Loucy (cell line): ENCODE results near the gene TPD52L1.

Source experiments
- H2AFZ ChIP-seq: fragments of 200-600 bp; sonication (generic); 2 replicates; pipeline ENCODE4 v1.6.0; 2016; ENCODE audit warnings: antibody characterized with exemption, mild to moderate bottlenecking, low read length, moderate library complexity
- H3F3A ChIP-seq: fragments of 200-600 bp; 2 replicates; pipeline ENCODE4 v1.6.0; 2016; ENCODE audit warnings: antibody characterized with exemption, low read depth, mild to moderate bottlenecking
- H3K27me3 ChIP-seq: fragments of 200-600 bp; sonication (generic); 2 replicates; pipeline ENCODE4 v1.6.1; 2014; ENCODE audit warnings: low read length, mild to moderate bottlenecking; ENCODE audit not compliant: insufficient read depth, poor library complexity, severe bottlenecking
- H3K36me3 ChIP-seq: fragments of 200-600 bp; sonication (generic); 2 replicates; pipeline ENCODE4 v1.6.1; 2016; ENCODE audit warnings: low read length; ENCODE audit not compliant: insufficient read depth
- H3K4me1 ChIP-seq: fragments of 200-600 bp; sonication (generic); 2 replicates; pipeline ENCODE4 v1.5.1; 2014; ENCODE audit warnings: low read length, mild to moderate bottlenecking; ENCODE audit not compliant: insufficient read depth, poor library complexity, severe bottlenecking
- H3K4me2 ChIP-seq: fragments of 200-600 bp; sonication (generic); 2 replicates; pipeline ENCODE4 v1.6.0; 2014; ENCODE audit warnings: antibody characterized with exemption, low read length, low read depth, mild to moderate bottlenecking; ENCODE audit not compliant: poor library complexity, severe bottlenecking
- H3K4me3 ChIP-seq: fragments of 200-600 bp; sonication (generic); 2 replicates; pipeline ENCODE4 v1.5.1; 2014; ENCODE audit warnings: low read length, mild to moderate bottlenecking, mixed read lengths; ENCODE audit not compliant: poor library complexity, severe bottlenecking
- H3K79me2 ChIP-seq: fragments of 200-600 bp; sonication (generic); 2 replicates; pipeline ENCODE4 v1.6.1; 2014; ENCODE audit warnings: low read length; ENCODE audit not compliant: insufficient read depth
- H3K9ac ChIP-seq: fragments of 200-600 bp; sonication (generic); 2 replicates; pipeline ENCODE4 v1.6.0; 2014; ENCODE audit warnings: mild to moderate bottlenecking, low read depth, low read length, moderate library complexity; ENCODE audit not compliant: poor library complexity, severe bottlenecking
- H3K9me2 ChIP-seq: fragments of 200-600 bp; sonication (generic); replicated peaks from 2 replicates; pipeline ENCODE4 v1.6.1; 2016; ENCODE audit warnings: low read depth, low read length, mixed read lengths
- H3K9me3 ChIP-seq: fragments of 200-600 bp; sonication (generic); 2 replicates; pipeline ENCODE4 v1.6.1; 2014; ENCODE audit warnings: mild to moderate bottlenecking, antibody characterized with exemption, low read length, low read depth; ENCODE audit not compliant: insufficient read depth
- H4K20me1 ChIP-seq: fragments of 200-600 bp; sonication (generic); 2 replicates; pipeline ENCODE4 v1.6.0; 2014; ENCODE audit warnings: antibody characterized with exemption, low read length, mild to moderate bottlenecking; ENCODE audit not compliant: insufficient read depth, poor library complexity, severe bottlenecking
- EZH2phosphoT487 ChIP-seq: fragments of 200-600 bp; IDR thresholded peaks from 2 replicates; pipeline ENCODE4 v1.6.1; 2018; ENCODE audit warnings: antibody characterized with exemption, mild to moderate bottlenecking, moderate library complexity, borderline replicate concordance
- TF ChIP-seq, protein P1 (sequence below): fragments of 200-600 bp; sonication (generic); conservative IDR thresholded peaks from 2 replicates; pipeline ENCODE4 v1.5.1; 2014; ENCODE audit warnings: mild to moderate bottlenecking, antibody characterized with exemption, low read length

TPD52L1 gene

DNA sequence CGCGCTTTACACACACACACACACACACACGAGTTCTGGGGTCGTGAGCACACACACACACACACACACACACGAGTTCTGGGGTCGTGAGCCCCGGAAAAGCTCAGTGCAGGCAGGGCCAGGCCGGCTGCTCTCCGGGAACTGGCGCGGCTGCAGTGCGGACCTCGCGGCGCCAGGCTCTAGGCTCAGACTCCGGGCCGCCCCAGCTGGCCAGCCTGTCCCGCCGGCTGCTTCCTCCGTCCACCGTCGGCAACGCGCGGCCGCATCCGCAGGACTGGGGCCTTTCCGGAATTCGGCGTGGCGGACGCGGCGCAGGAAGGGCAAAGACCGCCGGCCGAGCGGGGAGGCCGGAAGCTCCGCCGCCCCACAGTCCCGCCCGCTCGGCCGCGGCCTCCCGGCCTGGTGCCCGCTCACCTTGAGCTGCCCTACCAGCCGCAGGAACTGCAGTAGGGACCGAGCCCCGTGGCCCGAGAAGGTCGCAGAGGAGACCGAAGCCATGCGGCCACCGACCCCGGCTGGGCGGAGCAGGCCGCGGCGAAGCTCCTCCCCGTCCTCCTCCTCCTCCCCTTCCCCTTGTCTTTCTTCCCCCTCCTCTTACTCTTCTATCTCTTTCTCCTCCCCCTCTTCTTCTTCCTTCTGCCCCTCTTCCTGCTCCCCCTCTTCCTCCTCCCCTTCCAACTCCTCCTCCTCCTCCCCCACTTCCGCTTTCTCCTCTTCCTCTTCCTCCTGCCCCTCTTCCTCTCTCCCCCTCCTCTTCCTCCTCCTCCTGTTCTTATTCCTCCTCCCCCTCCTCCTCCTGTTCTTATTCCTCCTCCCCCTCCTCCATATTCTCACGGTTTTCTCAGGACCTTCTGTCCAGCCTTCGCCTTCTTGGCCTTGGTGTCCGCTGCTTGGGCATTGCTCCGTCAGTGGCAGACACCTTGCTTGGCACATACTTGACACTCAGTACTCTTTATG, 148.1 kb downstream of the TPD52L1 start, which contains the start of gene HDDC2:
Gene HDDC2 (minus strand): TSS at position 533 of the 957 bp plus-strand sequence. CDS start 35 bp downstream, at position 498.
- Histone ChIP-seq H3F3A (no peaks in the 10 kb centered on the region), H4K20me1 (no peaks in the 10 kb centered on the region), H3K36me3 (no peaks in the 10 kb centered on the region), H3K9me2 (no peaks in the 10 kb centered on the region), H3K9me3 (no peaks in the 10 kb centered on the region), H3K79me2 (peaks cover 14% of the 10 kb centered on the region), H3K4me1 (no peaks in the 10 kb centered on the region), H3K9ac (peak within 1 kb of the TSS; percentile 76), H3K4me2 (peak within 1 kb of the TSS; percentile 65), H3K27me3 (peaks cover 33% of the 10 kb centered on the region), H3K4me3 (peak within 1 kb of the TSS; percentile 71), H2AFZ (peak within 1 kb of the TSS; percentile 82)
- no peak for TF ChIP-seq EZH2phosphoT487
- TF ChIP-seq, protein P1, sequence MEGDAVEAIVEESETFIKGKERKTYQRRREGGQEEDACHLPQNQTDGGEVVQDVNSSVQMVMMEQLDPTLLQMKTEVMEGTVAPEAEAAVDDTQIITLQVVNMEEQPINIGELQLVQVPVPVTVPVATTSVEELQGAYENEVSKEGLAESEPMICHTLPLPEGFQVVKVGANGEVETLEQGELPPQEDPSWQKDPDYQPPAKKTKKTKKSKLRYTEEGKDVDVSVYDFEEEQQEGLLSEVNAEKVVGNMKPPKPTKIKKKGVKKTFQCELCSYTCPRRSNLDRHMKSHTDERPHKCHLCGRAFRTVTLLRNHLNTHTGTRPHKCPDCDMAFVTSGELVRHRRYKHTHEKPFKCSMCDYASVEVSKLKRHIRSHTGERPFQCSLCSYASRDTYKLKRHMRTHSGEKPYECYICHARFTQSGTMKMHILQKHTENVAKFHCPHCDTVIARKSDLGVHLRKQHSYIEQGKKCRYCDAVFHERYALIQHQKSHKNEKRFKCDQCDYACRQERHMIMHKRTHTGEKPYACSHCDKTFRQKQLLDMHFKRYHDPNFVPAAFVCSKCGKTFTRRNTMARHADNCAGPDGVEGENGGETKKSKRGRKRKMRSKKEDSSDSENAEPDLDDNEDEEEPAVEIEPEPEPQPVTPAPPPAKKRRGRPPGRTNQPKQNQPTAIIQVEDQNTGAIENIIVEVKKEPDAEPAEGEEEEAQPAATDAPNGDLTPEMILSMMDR, result no peak

DNA sequence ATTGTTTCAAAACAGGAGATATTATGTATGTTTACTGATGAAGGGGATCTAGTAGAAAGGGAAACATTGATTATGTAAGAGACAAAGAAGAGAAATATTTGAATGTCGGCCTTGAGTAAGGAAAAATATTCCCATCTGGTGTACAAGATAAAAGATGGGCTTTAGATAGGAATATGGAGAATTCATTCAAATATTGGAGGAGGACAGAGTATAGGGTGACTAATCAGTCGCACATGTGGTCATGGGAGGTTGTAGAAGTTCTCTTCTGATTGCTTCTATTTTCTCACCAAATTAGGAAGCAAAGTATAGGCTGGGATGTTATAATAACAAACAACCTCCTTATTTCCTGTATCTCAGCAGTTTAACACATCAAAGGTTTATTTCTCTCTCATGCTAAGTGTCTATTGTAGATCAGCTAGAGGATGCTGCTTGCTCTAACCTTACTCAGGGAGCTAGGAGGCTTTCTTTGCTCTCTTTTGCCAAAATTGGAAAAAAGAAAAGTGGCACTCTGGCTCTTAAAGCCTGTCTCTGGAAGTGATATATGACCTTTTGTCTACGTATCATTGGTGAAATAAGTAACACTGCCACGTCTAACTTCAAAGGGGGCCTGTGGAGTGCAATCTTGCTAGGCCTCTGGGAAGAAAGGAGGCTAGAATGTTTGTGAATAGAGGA, 149.4 kb downstream of the TPD52L1 start:
- H3K4me2 ChIP-seq, result no peak overlapping the region
- peaks cover 44% of the 10 kb centered on the region for H3K27me3 ChIP-seq
- no peak overlapping the region for H2AFZ ChIP-seq
- H4K20me1 ChIP-seq, result no peaks in the 10 kb centered on the region
- H3K9ac ChIP-seq, result no peak overlapping the region
- no peaks in the 10 kb centered on the region for H3K36me3 ChIP-seq
- H3K79me2 ChIP-seq, result peaks cover 14% of the 10 kb centered on the region
- H3F3A ChIP-seq, result no peaks in the 10 kb centered on the region
- no peaks in the 10 kb centered on the region for H3K9me2 ChIP-seq
- no peak overlapping the region for H3K4me3 ChIP-seq
- no peaks in the 10 kb centered on the region for H3K9me3 ChIP-seq
- H3K4me1 ChIP-seq, result no peaks in the 10 kb centered on the region
- no peak for TF ChIP-seq EZH2phosphoT487
- TF ChIP-seq, protein P1, result no peak

DNA sequence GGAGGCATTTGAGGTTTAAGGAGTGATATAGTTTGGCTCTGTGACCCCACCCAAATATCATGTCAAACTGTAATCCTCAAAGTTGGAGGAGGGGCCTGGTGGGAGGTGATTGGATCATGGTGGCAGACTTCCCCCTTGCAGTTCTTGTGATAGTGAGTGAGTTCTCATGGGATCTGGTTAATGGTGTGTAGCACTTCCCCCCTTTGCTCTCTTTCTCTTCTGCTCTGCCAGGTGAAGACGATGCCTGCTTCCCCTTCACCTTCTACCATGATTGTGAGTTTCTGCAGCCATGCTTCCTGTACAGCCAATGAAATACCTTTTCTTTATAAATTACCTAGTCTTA, 149.9 kb downstream of the TPD52L1 start:
- Histone ChIP-seq H3K27me3 (peaks cover 47% of the 10 kb centered on the region), H3F3A (no peaks in the 10 kb centered on the region), H3K4me1 (no peaks in the 10 kb centered on the region), H3K4me3 (no peak overlapping the region), H4K20me1 (no peaks in the 10 kb centered on the region), H3K79me2 (peaks cover 14% of the 10 kb centered on the region), H3K4me2 (no peak overlapping the region), H3K36me3 (no peaks in the 10 kb centered on the region), H3K9ac (no peak overlapping the region), H3K9me2 (no peaks in the 10 kb centered on the region), H3K9me3 (no peaks in the 10 kb centered on the region), H2AFZ (no peak overlapping the region)
- TF ChIP-seq, protein P1, result no peak
- no peak for TF ChIP-seq EZH2phosphoT487
